Medulla oblongata (tissue), 1 donor: ENCODE results near the gene RBM20.
"Not testable (repeated sequence)": the region's sequence is repeated elsewhere in the genome, so short reads cannot be mapped to it uniquely, and the experiment has no call there.

Experiments used
- DNase-seq: peaks from one replicate; pipeline ENCODE4 v3.0.0-alpha.2; 2015; ENCODE audit errors: extremely low spot score

The RBM20 gene

GRCh38 chr10:110625356-110625894 lies 18.7 kb upstream of the RBM20 start:
- no peak for DNase-seq

- no peak for DNase-seq
These were observed 17.9 kb upstream of the RBM20 start for GRCh38 chr10:110625951-110626855.

- no peak for DNase-seq
These were observed 16.0 kb upstream of the RBM20 start for GRCh38 chr10:110628161-110628560.

- no peak for DNase-seq
These were observed 14.4 kb upstream of the RBM20 start for GRCh38 chr10:110629680-110630191.

GRCh38 chr10:110631934-110632333 lies 12.2 kb upstream of the RBM20 start:
- DNase-seq = no peak

- DNase-seq = no peak
These were observed 11.4 kb upstream of the RBM20 start for GRCh38 chr10:110632591-110633215.

GRCh38 chr10:110634527-110635209 lies 9.5 kb upstream of the RBM20 start:
- DNase-seq = no peak

GRCh38 chr10:110636572-110636931 lies 7.6 kb upstream of the RBM20 start:
- DNase-seq = no peak

GRCh38 chr10:110636932-110637557 lies 7.1 kb upstream of the RBM20 start:
- DNase-seq = no peak

- no peak for DNase-seq
These were observed 6.5 kb upstream of the RBM20 start for GRCh38 chr10:110637558-110638053.

- DNase-seq = no peak
These were observed 5.8 kb upstream of the RBM20 start for GRCh38 chr10:110638319-110638718.

GRCh38 chr10:110639046-110639445 lies 5.1 kb upstream of the RBM20 start:
- not testable (repeated sequence) for DNase-seq

GRCh38 chr10:110639858-110640257 lies 4.3 kb upstream of the RBM20 start:
- not testable (repeated sequence) for DNase-seq

- DNase-seq = no peak
These were observed 2.9 kb upstream of the RBM20 start for GRCh38 chr10:110641256-110641655.

GRCh38 chr10:110642204-110643034 lies 1.7 kb upstream of the RBM20 start:
- DNase-seq = no peak

GRCh38 chr10:110643035-110643652 lies 992 bp upstream of the RBM20 start:
- no peak for DNase-seq

- DNase-seq = no peak
These were observed 694 bp downstream of the RBM20 start for GRCh38 chr10:110644598-110645462.

- no peak for DNase-seq
These were observed 2.4 kb downstream of the RBM20 start for GRCh38 chr10:110646417-110647135.

- no peak for DNase-seq
These were observed 2.9 kb downstream of the RBM20 start for GRCh38 chr10:110647136-110647430.
